Psoas muscle (tissue), 8 donors: ENCODE data around the gene DHX38. TPM values are rescaled to one million over a fixed set of nuclear protein-coding genes. Genes with fewer than 3 reads are reported as not detected.

Source experiments
- ATAC-seq, 4 donors: fragments of 200-7000 bp; cut with Tn5 transposase; one replicate each; pipeline ENCODE4 v1.9.1; 2020; ENCODE audit warnings: moderate library complexity in 3 of 4, mild to moderate bottlenecking in 2 of 4
- DNase-seq, 2 donors: peaks; one replicate each; pipeline ENCODE4 v3.0.0-alpha.2; 2020
- H3K27ac ChIP-seq: fragments of 200-600 bp; one replicate; pipeline ENCODE4 v1.8.0; 2022
- H3K27me3 ChIP-seq, 3 donors: fragments of 200-600 bp in 1 of 3; one replicate each; pipeline versions ENCODE4 v1.6.1 to v1.8.0; 2013 to 2022; ENCODE audit warnings: low read length in 2 of 3, mild to moderate bottlenecking in 2 of 3, moderate library complexity in 1 of 3; ENCODE audit not compliant: insufficient read depth in 3 of 3
- H3K36me3 ChIP-seq, 2 donors: fragments of 200-600 bp in 1 of 2; one replicate each; pipeline versions ENCODE4 v1.6.1 to v1.8.0; 2013 to 2022; ENCODE audit warnings: low read depth in 1 of 2, mild to moderate bottlenecking in 1 of 2, moderate library complexity in 1 of 2; ENCODE audit not compliant: insufficient read depth in 1 of 2
- H3K4me1 ChIP-seq: fragments of 200-600 bp; one replicate; pipeline ENCODE4 v1.8.0; 2022
- H3K4me3 ChIP-seq: fragments of 200-600 bp; one replicate; pipeline ENCODE4 v1.8.0; 2022; ENCODE audit warnings: mild to moderate bottlenecking
- H3K9me3 ChIP-seq: fragments of 200-600 bp; one replicate; pipeline ENCODE4 v1.8.0; 2022
- CTCF ChIP-seq: fragments of 200-600 bp; IDR thresholded peaks from one replicate; pipeline ENCODE4 v1.8.0; 2022; ENCODE audit warnings: antibody characterized with exemption
- WGBS, 3 donors: extraction: QIAGEN DNeasy Blood & Tissue Kit; methylation state at CpG; one replicate each; pipeline versions ENCODE4 v1.1.6 to v1.1.7; 2013; 5-methylcytosine and 5-hydroxymethylcytosine counted together
- intact Hi-C, 2 donors: fragments of 100-400 bp; cut with DNase I; formaldehyde crosslinking; loops; one replicate each; pipeline versions ENCODE4 v1.11.0 to v1.14.2; 2022
- polyA plus RNA-seq, 3 donors: library from polyadenylated mRNA; stranded (reverse); fragments of 200-250 nt; gene quantifications; one replicate each; pipeline ENCODE4 v1.2.3, GENCODE V29; 2013
- total RNA-seq, 4 donors: library from RNA; stranded (reverse); fragmentation: NEBNext Ultra II Directional in 2 of 4; extraction: Animal tissue kit (Norgen Biotek cat#: 25700) in 2 of 4; gene quantifications; one replicate each; pipeline versions ENCODE4 v1.2.1 to v1.2.4, GENCODE V29; 2021 to 2023
- donor health status: healthy with polysubstance abuse.
- donor health status: DM: no; HTN: no; CAD: no; lungs with moderate emphysema.
- donor health status: Bipolar disorder and iron deficiency.
- donor health status: healthy.
- donor health status: DM: yes; HTN: yes; CAD: no.
- donor health status: DM: no; HTN: no; CAD: no.
- donor health status: DM: no; HTN: no; CAD: no.
- donor health status: DM: yes; HTN: yes; CAD: no.

The DHX38 gene
- total and polyA plus RNA-seq, 7 donors: 32.8 to 71.9 (median 54.2) TPM

GRCh38 chr16:72060405-72060804 lies 33.2 kb upstream of the DHX38 start:
- no peak for TF ChIP-seq CTCF
- intact Hi-C loops: no loop called here

GRCh38 chr16:72061564-72061963 lies 32.1 kb upstream of the DHX38 start:
- 96 to 100% (median 100%) methylated on average over 1 of the region's 1 CpG for WGBS, 3 donors
- no peaks in the 10 kb centered on the region for H3K9me3 ChIP-seq
- TF ChIP-seq CTCF: no peak
- no peak overlapping the region for H3K4me3 ChIP-seq
- no peaks in the 10 kb centered on the region for H3K4me1 ChIP-seq
- ATAC-seq (no peak), DNase-seq (no peak)
- no peak overlapping the region for H3K27ac ChIP-seq
- no peaks in the 10 kb centered on the region for H3K27me3 ChIP-seq
- H3K36me3 ChIP-seq: no peaks in the 10 kb centered on the region
- intact Hi-C loops: no loop called here

More at GRCh38 chr16:72060405-72060804, 33.2 kb upstream of the DHX38 start:
- no peaks in the 10 kb centered on the region for H3K4me1 ChIP-seq
- DNase-seq (no peak), ATAC-seq (peak; percentile 40 to 65 (median 59))
- H3K4me3 ChIP-seq: no peak overlapping the region
- WGBS, 3 donors: 72 to 88% (median 80%) methylated on average over 9 of the region's 9 CpGs
- H3K27ac ChIP-seq: no peak overlapping the region
- H3K27me3 ChIP-seq: no peaks in the 10 kb centered on the region
- no peaks in the 10 kb centered on the region for H3K9me3 ChIP-seq
- H3K36me3 ChIP-seq: no peaks in the 10 kb centered on the region

- ATAC-seq (no peak), DNase-seq (no peak)
- 88 to 92% (median 91%) methylated on average over 10 of the region's 10 CpGs for WGBS, 3 donors
- no peak overlapping the region for H3K4me3 ChIP-seq
- H3K4me1 ChIP-seq: no peaks in the 10 kb centered on the region
- H3K27me3 ChIP-seq: no peaks in the 10 kb centered on the region
- intact Hi-C loops: no loop called here
- no peaks in the 10 kb centered on the region for H3K9me3 ChIP-seq
- no peak for TF ChIP-seq CTCF
- no peak overlapping the region for H3K27ac ChIP-seq
- H3K36me3 ChIP-seq: no peaks in the 10 kb centered on the region
Observed at GRCh38 chr16:72064361-72064894, 29.2 kb upstream of the DHX38 start.

GRCh38 chr16:72066747-72067146 lies 26.9 kb upstream of the DHX38 start:
- Histone ChIP-seq H3K36me3 (no peaks in the 10 kb centered on the region), H3K4me3 (no peak overlapping the region), H3K27me3 (no peaks in the 10 kb centered on the region), H3K4me1 (no peaks in the 10 kb centered on the region), H3K27ac (no peak overlapping the region), H3K9me3 (no peaks in the 10 kb centered on the region)
- WGBS, 3 donors: 4 to 22% (median 16%) methylated on average over 1 of the region's 1 CpG
- ATAC-seq (peak in 3 of 4 donors; percentile 48 to 78 (median 73)), DNase-seq (no peak)
- peak; percentile 53 for TF ChIP-seq CTCF
- intact Hi-C loops: loop anchor here in 1 of 2 donors (5.0 kb wide), 1 partner anchor 36 kb away; no protein-coding TSS in a partner anchor

- TF ChIP-seq CTCF: no peak
- Histone ChIP-seq H3K4me1 (peaks cover 7% of the 10 kb centered on the region), H3K9me3 (no peaks in the 10 kb centered on the region), H3K27ac (no peak overlapping the region), H3K36me3 (no peaks in the 10 kb centered on the region), H3K27me3 (no peaks in the 10 kb centered on the region), H3K4me3 (no peak overlapping the region)
- DNase-seq: no peak
- intact Hi-C loops: loop anchor here in 1 of 2 donors (5.0 kb wide), 1 partner anchor 33 kb away; no protein-coding TSS in a partner anchor
- WGBS, 3 donors: 73 to 80% (median 80%) methylated on average over 4 of the region's 4 CpGs
- no peak for ATAC-seq
Observed at GRCh38 chr16:72068930-72069329, 24.7 kb upstream of the DHX38 start.
